Left lung (tissue), 10 donors: ENCODE data around the gene SDK1. TPM values are rescaled to one million over a fixed set of nuclear protein-coding genes. Genes with fewer than 3 reads are reported as not detected.

Experiments used
- ATAC-seq: fragments of 200-7000 bp; cut with Tn5 transposase; one replicate; pipeline ENCODE4 v1.9.1; 2020; ENCODE audit warnings: moderate library complexity
- DNase-seq, 4 donors: peaks; one replicate each; pipeline ENCODE4 v3.0.0-alpha.2; 2013 to 2020
- H3K27ac ChIP-seq, 2 donors: fragments of 200-600 bp; sonication (generic) in 1 of 2; one replicate each; pipeline versions ENCODE4 v1.5.0 to v1.8.0; 2020 to 2021
- H3K27me3 ChIP-seq, 2 donors: fragments of 200-600 bp; sonication (generic) in 1 of 2; one replicate each; pipeline versions ENCODE4 v1.5.0 to v1.8.0; 2020 to 2021
- H3K36me3 ChIP-seq, 2 donors: fragments of 200-600 bp; sonication (generic) in 1 of 2; one replicate each; pipeline versions ENCODE4 v1.5.0 to v1.8.0; 2020 to 2021
- H3K4me1 ChIP-seq, 2 donors: fragments of 200-600 bp; one replicate each; pipeline ENCODE4 v1.8.0; 2021
- H3K4me3 ChIP-seq, 2 donors: fragments of 200-600 bp; sonication (generic) in 1 of 2; one replicate each; pipeline versions ENCODE4 v1.5.0 to v1.8.0; 2020 to 2021; ENCODE audit warnings: mild to moderate bottlenecking in 1 of 2
- H3K9me3 ChIP-seq, 2 donors: fragments of 200-600 bp; sonication (generic) in 1 of 2; one replicate each; pipeline versions ENCODE4 v1.5.0 to v1.8.0; 2020 to 2021
- intact Hi-C, 2 donors: fragments of 100-400 bp; cut with DNase I; formaldehyde crosslinking; loops; one replicate each; pipeline versions ENCODE4 v1.11.2 to v1.14.2; 2022
- polyA plus RNA-seq, 6 donors: library from polyadenylated mRNA; unstranded; fragments of 120-200 nt; gene quantifications; one replicate each; pipeline ENCODE4 v1.2.1, GENCODE V29; 2013; ENCODE audit not compliant: insufficient read length in 6 of 6
- total RNA-seq, 2 donors: library from RNA; stranded (reverse); fragmentation: NEBNext Ultra II Directional; extraction: Animal tissue kit (Norgen Biotek cat#: 25700); gene quantifications; one replicate each; pipeline ENCODE4 v1.2.1, GENCODE V29; 2021
- TF ChIP-seq, protein P1 (sequence below), 2 donors: fragments of 200-600 bp; sonication (generic) in 1 of 2; IDR thresholded peaks; one replicate each; pipeline versions ENCODE4 v1.5.0 to v1.8.0; 2021; ENCODE audit warnings: antibody characterized with exemption in 2 of 2
- donor health status: DM: no; HTN: yes; CAD: no.
- donor health status: DM: no; HTN: no; CAD: no.

Gene SDK1
- total and polyA plus RNA-seq, 8 donors, result 5.5 to 17.6 (median 13.0) TPM

DNA sequence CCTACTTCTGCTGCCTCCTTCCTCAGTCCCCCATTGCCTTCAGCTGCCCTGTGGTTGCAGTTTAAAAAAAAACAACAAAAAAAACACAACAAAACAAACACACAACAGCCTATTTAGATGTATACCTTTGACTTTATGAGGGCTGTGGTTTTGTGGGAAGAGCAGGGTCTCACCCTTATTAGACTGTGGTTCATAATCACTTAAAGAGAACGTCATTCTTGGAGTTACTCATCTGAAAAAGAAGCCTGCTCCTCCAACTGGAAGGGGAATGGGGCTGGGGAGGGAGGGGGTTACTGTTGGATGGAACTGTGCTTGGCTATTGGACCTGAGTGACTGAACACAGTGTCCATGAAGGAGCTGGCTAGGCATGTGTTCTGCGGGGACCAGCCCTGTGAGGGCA is 48.1 kb downstream of the SDK1 start:
- DNase-seq, result no peak
- TF ChIP-seq, protein P1, sequence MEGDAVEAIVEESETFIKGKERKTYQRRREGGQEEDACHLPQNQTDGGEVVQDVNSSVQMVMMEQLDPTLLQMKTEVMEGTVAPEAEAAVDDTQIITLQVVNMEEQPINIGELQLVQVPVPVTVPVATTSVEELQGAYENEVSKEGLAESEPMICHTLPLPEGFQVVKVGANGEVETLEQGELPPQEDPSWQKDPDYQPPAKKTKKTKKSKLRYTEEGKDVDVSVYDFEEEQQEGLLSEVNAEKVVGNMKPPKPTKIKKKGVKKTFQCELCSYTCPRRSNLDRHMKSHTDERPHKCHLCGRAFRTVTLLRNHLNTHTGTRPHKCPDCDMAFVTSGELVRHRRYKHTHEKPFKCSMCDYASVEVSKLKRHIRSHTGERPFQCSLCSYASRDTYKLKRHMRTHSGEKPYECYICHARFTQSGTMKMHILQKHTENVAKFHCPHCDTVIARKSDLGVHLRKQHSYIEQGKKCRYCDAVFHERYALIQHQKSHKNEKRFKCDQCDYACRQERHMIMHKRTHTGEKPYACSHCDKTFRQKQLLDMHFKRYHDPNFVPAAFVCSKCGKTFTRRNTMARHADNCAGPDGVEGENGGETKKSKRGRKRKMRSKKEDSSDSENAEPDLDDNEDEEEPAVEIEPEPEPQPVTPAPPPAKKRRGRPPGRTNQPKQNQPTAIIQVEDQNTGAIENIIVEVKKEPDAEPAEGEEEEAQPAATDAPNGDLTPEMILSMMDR (IDR thresholded peaks at IDR 0.05), result no peak

DNA sequence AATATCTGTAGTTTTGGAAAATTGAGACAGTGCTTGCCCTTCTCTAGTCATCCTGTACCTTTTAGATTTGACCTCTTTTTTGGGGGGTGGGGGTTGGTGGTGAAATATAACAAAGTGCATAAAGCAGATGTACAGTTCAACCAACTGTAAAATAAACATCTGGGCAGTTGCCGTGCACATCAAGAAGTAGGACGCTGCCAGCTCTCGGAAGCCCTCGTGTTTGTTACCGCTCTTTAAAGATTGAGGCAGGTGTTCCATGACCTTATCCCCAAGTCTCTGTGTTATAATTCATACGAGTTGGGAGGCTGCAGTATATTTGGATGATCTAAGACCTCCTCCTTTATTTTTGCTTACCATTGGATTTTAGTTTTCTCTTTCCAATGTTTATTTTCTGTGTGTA is 55.1 kb downstream of the SDK1 start:
- TF ChIP-seq, protein P1 (IDR thresholded peaks at IDR 0.05), result no peak
- no peak for DNase-seq
- no peak overlapping the region for H3K4me3 ChIP-seq
- H3K9me3 ChIP-seq, result no peaks in the 10 kb centered on the region
- H3K4me1 ChIP-seq, result no peaks in the 10 kb centered on the region
- no peaks in the 10 kb centered on the region for H3K27me3 ChIP-seq
- no peak for ATAC-seq
- no peaks in the 10 kb centered on the region for H3K36me3 ChIP-seq
- intact Hi-C loops, result no loop called here
- no peak overlapping the region for H3K27ac ChIP-seq

More for the DNA sequence above, 48.1 kb downstream of the SDK1 start:
- Histone ChIP-seq H3K9me3 (no peaks in the 10 kb centered on the region), H3K36me3 (no peaks in the 10 kb centered on the region), H3K4me3 (no peak overlapping the region), H3K4me1 (no peaks in the 10 kb centered on the region), H3K27me3 (no peaks in the 10 kb centered on the region), H3K27ac (no peak overlapping the region)
- ATAC-seq, result no peak
- intact Hi-C loops, result no loop called here

DNA sequence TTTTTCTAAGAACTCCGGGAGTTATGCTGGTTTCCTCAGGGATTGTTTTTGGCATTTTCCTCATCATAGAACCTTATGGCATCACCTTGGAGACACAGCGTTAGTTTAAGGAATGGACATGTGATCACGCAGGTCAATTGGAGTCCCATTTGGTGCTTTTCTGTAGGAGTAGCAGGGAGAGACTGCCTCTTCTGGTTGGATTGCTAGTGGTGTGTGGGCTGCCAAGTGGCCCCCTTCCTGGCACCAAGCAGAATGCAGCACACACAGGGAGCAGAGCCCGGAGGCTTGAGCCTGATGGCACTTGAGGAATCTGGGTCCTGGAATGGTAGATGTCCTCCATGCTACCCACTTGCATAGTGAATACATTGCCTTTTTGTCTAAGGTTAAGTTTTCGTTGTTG is 57.9 kb downstream of the SDK1 start:
- no peaks in the 10 kb centered on the region for H3K4me1 ChIP-seq
- intact Hi-C loops, result no loop called here

DNA sequence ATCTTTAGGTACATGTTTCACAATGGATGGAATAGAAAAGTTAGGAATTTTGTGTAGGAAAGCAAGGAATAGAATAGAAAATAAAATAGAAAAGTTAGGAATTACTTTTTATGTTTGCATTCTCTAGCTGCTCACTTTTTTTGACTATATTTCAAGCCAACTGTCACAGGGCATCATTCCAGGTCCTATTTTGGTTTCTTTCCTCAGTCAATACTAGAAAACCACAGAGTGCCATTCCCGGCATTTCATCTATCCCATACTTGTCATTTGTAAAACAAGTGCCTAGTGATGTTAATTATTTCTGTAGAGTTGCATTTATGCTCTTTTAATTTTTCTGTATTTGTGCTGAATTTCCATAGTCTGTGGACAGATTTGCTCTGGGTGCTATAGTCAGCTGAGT is 66.2 kb downstream of the SDK1 start:
- intact Hi-C loops, result no loop called here
- TF ChIP-seq, protein P1 (IDR thresholded peaks at IDR 0.05), result no peak
- Histone ChIP-seq H3K4me3 (no peak overlapping the region), H3K27ac (no peak overlapping the region), H3K27me3 (no peaks in the 10 kb centered on the region), H3K9me3 (no peaks in the 10 kb centered on the region), H3K36me3 (no peaks in the 10 kb centered on the region), H3K4me1 (no peaks in the 10 kb centered on the region)
- ATAC-seq, result peak; percentile 33
- DNase-seq, result no peak

More for the DNA sequence above, 57.9 kb downstream of the SDK1 start:
- no peak overlapping the region for H3K27ac ChIP-seq
- H3K27me3 ChIP-seq, result no peaks in the 10 kb centered on the region
- DNase-seq, result no peak
- TF ChIP-seq, protein P1 (IDR thresholded peaks at IDR 0.05), result no peak
- H3K9me3 ChIP-seq, result no peaks in the 10 kb centered on the region
- no peak overlapping the region for H3K4me3 ChIP-seq
- ATAC-seq, result no peak
- no peaks in the 10 kb centered on the region for H3K36me3 ChIP-seq

DNA sequence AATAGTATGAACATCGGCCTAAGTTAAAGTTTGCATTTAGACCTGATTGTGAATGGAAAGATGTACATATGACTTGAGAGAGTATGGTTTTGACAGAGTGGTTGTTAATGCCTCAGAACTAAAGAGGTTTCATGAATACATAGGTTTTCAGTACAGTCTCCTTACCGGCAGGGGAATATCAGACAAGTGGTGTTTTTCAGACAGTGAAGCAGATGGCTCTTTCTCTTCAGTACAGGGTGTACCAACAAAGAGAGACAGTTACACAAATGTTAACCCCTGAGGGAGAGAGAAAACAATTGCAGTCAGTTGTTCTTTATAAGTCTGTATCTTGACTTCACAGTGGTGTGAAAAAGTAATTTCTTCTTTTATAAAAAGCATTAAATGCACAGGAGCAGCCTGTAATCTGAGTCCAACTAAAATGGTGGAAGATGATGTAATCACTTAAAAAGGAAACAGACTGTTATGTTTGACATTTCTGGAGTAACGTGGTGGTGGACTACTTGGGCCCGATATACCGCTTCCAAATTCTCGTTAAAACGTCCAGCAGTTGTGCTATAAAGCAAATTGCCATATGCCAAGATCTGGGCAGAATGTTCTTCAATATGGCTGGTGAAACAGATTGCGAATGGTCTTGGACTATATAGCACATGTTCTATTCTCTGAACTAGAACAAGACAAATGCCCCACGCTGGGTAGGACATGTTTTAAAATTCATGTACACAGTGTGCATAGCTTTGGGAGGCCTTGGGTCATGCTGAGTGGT is 69.2 kb downstream of the SDK1 start:
- H3K27me3 ChIP-seq, result no peaks in the 10 kb centered on the region
- H3K36me3 ChIP-seq, result no peaks in the 10 kb centered on the region
- H3K27ac ChIP-seq, result no peak overlapping the region
- intact Hi-C loops, result no loop called here
- H3K4me1 ChIP-seq, result no peaks in the 10 kb centered on the region
- no peak for DNase-seq
- TF ChIP-seq, protein P1 (IDR thresholded peaks at IDR 0.05), result no peak
- ATAC-seq, result no peak
- H3K9me3 ChIP-seq, result no peaks in the 10 kb centered on the region
- H3K4me3 ChIP-seq, result no peak overlapping the region
